Loucy (cell line): ENCODE measurements around the gene LVRN.

Source experiments
- H2AFZ ChIP-seq: fragments of 200-600 bp; sonication (generic); 2 replicates; pipeline ENCODE4 v1.6.0; 2016; ENCODE audit warnings: antibody characterized with exemption, mild to moderate bottlenecking, low read length, moderate library complexity
- H3F3A ChIP-seq: fragments of 200-600 bp; 2 replicates; pipeline ENCODE4 v1.6.0; 2016; ENCODE audit warnings: antibody characterized with exemption, low read depth, mild to moderate bottlenecking
- H3K27me3 ChIP-seq: fragments of 200-600 bp; sonication (generic); 2 replicates; pipeline ENCODE4 v1.6.1; 2014; ENCODE audit warnings: low read length, mild to moderate bottlenecking; ENCODE audit not compliant: insufficient read depth, poor library complexity, severe bottlenecking
- H3K36me3 ChIP-seq: fragments of 200-600 bp; sonication (generic); 2 replicates; pipeline ENCODE4 v1.6.1; 2016; ENCODE audit warnings: low read length; ENCODE audit not compliant: insufficient read depth
- H3K4me1 ChIP-seq: fragments of 200-600 bp; sonication (generic); 2 replicates; pipeline ENCODE4 v1.5.1; 2014; ENCODE audit warnings: low read length, mild to moderate bottlenecking; ENCODE audit not compliant: insufficient read depth, poor library complexity, severe bottlenecking
- H3K4me2 ChIP-seq: fragments of 200-600 bp; sonication (generic); 2 replicates; pipeline ENCODE4 v1.6.0; 2014; ENCODE audit warnings: antibody characterized with exemption, low read length, low read depth, mild to moderate bottlenecking; ENCODE audit not compliant: poor library complexity, severe bottlenecking
- H3K4me3 ChIP-seq: fragments of 200-600 bp; sonication (generic); 2 replicates; pipeline ENCODE4 v1.5.1; 2014; ENCODE audit warnings: low read length, mild to moderate bottlenecking, mixed read lengths; ENCODE audit not compliant: poor library complexity, severe bottlenecking
- H3K79me2 ChIP-seq: fragments of 200-600 bp; sonication (generic); 2 replicates; pipeline ENCODE4 v1.6.1; 2014; ENCODE audit warnings: low read length; ENCODE audit not compliant: insufficient read depth
- H3K9ac ChIP-seq: fragments of 200-600 bp; sonication (generic); 2 replicates; pipeline ENCODE4 v1.6.0; 2014; ENCODE audit warnings: mild to moderate bottlenecking, low read depth, low read length, moderate library complexity; ENCODE audit not compliant: poor library complexity, severe bottlenecking
- H3K9me2 ChIP-seq: fragments of 200-600 bp; sonication (generic); replicated peaks from 2 replicates; pipeline ENCODE4 v1.6.1; 2016; ENCODE audit warnings: low read depth, low read length, mixed read lengths
- H3K9me3 ChIP-seq: fragments of 200-600 bp; sonication (generic); 2 replicates; pipeline ENCODE4 v1.6.1; 2014; ENCODE audit warnings: mild to moderate bottlenecking, antibody characterized with exemption, low read length, low read depth; ENCODE audit not compliant: insufficient read depth
- H4K20me1 ChIP-seq: fragments of 200-600 bp; sonication (generic); 2 replicates; pipeline ENCODE4 v1.6.0; 2014; ENCODE audit warnings: antibody characterized with exemption, low read length, mild to moderate bottlenecking; ENCODE audit not compliant: insufficient read depth, poor library complexity, severe bottlenecking
- EZH2phosphoT487 ChIP-seq: fragments of 200-600 bp; IDR thresholded peaks from 2 replicates; pipeline ENCODE4 v1.6.1; 2018; ENCODE audit warnings: antibody characterized with exemption, mild to moderate bottlenecking, moderate library complexity, borderline replicate concordance
- TF ChIP-seq, protein P1 (sequence below): fragments of 200-600 bp; sonication (generic); conservative IDR thresholded peaks from 2 replicates; pipeline ENCODE4 v1.5.1; 2014; ENCODE audit warnings: mild to moderate bottlenecking, antibody characterized with exemption, low read length

The LVRN gene

DNA sequence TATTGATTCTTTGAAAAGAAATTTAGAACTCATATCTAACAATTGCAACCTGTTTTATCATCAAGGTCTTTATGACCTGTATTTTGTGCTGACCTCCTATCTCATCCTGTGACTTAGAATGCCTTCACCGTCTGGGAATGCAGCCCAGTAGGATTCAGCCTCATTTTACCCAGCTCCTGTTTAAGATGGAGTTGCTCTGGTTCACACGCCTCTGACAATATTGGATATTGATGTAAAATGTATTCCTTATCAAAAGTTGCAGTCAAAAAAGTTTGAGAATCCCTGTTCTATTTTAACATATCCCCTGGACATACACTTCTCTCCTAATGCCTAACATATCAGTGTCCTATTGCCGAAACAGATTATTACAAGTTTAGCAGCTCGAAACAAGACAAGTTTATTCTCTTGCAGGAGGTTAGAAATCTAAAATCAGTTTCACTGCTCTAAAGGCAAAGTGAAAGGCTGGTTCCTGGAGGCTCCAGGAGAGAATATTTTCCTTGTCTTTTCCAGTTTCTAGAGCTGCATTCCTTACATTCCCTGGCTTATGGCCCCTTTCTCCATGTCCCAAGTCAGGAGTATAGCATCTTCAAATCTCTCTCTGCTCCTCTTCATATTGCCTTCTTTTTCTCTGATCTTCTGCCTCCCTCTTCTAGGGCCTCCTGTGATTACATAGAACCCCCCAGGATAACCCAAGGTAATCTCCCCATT lies 31.5 kb upstream of the LVRN start:
- TF ChIP-seq, protein P1, sequence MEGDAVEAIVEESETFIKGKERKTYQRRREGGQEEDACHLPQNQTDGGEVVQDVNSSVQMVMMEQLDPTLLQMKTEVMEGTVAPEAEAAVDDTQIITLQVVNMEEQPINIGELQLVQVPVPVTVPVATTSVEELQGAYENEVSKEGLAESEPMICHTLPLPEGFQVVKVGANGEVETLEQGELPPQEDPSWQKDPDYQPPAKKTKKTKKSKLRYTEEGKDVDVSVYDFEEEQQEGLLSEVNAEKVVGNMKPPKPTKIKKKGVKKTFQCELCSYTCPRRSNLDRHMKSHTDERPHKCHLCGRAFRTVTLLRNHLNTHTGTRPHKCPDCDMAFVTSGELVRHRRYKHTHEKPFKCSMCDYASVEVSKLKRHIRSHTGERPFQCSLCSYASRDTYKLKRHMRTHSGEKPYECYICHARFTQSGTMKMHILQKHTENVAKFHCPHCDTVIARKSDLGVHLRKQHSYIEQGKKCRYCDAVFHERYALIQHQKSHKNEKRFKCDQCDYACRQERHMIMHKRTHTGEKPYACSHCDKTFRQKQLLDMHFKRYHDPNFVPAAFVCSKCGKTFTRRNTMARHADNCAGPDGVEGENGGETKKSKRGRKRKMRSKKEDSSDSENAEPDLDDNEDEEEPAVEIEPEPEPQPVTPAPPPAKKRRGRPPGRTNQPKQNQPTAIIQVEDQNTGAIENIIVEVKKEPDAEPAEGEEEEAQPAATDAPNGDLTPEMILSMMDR = no peak
- no peak for TF ChIP-seq EZH2phosphoT487
- Histone ChIP-seq H3K4me1 (no peaks in the 10 kb centered on the region), H3K4me3 (no peak overlapping the region), H3K9me3 (no peaks in the 10 kb centered on the region), H3K36me3 (no peaks in the 10 kb centered on the region), H3K79me2 (no peaks in the 10 kb centered on the region), H3K27me3 (no peaks in the 10 kb centered on the region), H3K4me2 (no peak overlapping the region), H3K9me2 (no peaks in the 10 kb centered on the region), H3F3A (no peaks in the 10 kb centered on the region), H4K20me1 (no peaks in the 10 kb centered on the region), H3K9ac (no peak overlapping the region), H2AFZ (no peak overlapping the region)

DNA sequence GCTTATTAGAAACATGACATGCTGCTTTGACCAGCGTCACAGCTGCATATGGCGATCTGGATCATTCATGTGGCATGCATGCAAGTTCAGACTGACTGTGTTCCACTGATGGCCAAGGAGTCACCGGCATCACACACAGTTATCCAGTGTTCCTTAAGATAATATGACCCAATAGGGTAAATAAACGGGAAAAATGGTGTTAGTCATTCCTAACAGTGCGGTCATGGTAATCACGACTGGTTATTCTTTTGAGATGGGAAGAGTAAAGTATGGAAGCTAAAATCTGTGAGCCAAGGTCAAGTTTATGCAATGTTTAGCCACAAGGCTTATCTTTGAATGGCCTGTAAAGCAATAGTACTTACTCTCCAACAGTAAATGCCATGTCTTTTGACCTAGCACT lies 29.3 kb upstream of the LVRN start:
- no peak overlapping the region for H3K4me2 ChIP-seq
- no peaks in the 10 kb centered on the region for H3K9me3 ChIP-seq
- H3F3A ChIP-seq = no peaks in the 10 kb centered on the region
- no peaks in the 10 kb centered on the region for H3K36me3 ChIP-seq
- H3K9ac ChIP-seq = no peak overlapping the region
- H2AFZ ChIP-seq = no peak overlapping the region
- no peak overlapping the region for H3K4me3 ChIP-seq
- no peak for TF ChIP-seq EZH2phosphoT487
- TF ChIP-seq, protein P1 = no peak
- no peaks in the 10 kb centered on the region for H3K4me1 ChIP-seq
- H4K20me1 ChIP-seq = no peaks in the 10 kb centered on the region
- no peaks in the 10 kb centered on the region for H3K9me2 ChIP-seq
- H3K79me2 ChIP-seq = no peaks in the 10 kb centered on the region
- H3K27me3 ChIP-seq = no peaks in the 10 kb centered on the region

DNA sequence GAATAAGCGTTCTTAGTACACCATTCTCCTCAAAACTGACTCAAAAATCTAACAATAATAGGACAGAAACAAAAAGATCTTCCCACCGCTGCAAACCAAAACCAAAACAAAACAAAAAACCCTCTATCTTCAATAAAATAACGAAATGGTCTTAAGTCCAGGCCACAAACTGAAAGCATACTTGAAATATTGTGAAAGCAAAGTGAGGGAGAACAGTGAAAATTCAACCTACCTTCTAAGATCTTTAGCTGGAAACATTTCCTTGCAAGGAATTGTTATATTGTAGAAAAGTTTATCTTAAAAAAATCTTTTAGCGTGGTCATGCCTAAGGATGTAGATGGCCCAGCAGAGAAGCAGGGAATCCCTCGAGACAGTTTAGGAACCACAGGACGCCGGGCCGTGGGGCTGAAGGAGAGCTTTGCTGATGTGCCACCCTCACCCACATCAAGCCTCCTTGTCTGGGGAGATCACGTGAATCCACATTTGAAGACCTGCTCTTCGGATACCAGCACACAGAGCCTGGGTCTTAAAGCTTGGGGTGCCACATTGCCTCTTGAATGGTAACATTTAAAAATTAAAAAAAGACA lies 27.8 kb upstream of the LVRN start:
- no peaks in the 10 kb centered on the region for H3K27me3 ChIP-seq
- no peaks in the 10 kb centered on the region for H3K79me2 ChIP-seq
- H3K9me3 ChIP-seq = no peaks in the 10 kb centered on the region
- no peaks in the 10 kb centered on the region for H3K4me1 ChIP-seq
- H3F3A ChIP-seq = no peaks in the 10 kb centered on the region
- no peaks in the 10 kb centered on the region for H3K9me2 ChIP-seq
- H2AFZ ChIP-seq = no peak overlapping the region
- TF ChIP-seq, protein P1 = no peak
- TF ChIP-seq EZH2phosphoT487 = no peak
- no peak overlapping the region for H3K4me2 ChIP-seq
- no peak overlapping the region for H3K9ac ChIP-seq
- H4K20me1 ChIP-seq = no peaks in the 10 kb centered on the region
- H3K4me3 ChIP-seq = no peak overlapping the region
- no peaks in the 10 kb centered on the region for H3K36me3 ChIP-seq
